CD14-positive monocyte (primary cell): Measurements from ENCODE around the gene SH3GLB1. TPM values are rescaled to one million over a fixed set of nuclear protein-coding genes. Genes with fewer than 3 reads are reported as not detected.
A peak's percentile ranks its signal among the peaks of the same experiment; 100 is the strongest.

Source experiments
- DNase-seq, 3 donors: peaks; one replicate each; pipeline ENCODE4 v3.0.0-alpha.2; 2011 to 2022
- H2AFZ ChIP-seq: 2 replicates; pipeline ENCODE4 v1.6.0; 2012; ENCODE audit warnings: mild to moderate bottlenecking, low read depth, low read length, inconsistent platforms; ENCODE audit not compliant: insufficient read depth, poor library complexity, severe bottlenecking
- H3K27ac ChIP-seq, 2 donors: 1 replicate in 1 of 2; 2 replicates in 1 of 2; pipeline ENCODE4 v1.5.1; 2012 to 2013; ENCODE audit warnings: low read length in 2 of 2, control low read depth in 1 of 2, inconsistent platforms in 1 of 2, low read depth in 1 of 2, mild to moderate bottlenecking in 1 of 2
- H3K27me3 ChIP-seq, 2 donors: one replicate each; pipeline versions ENCODE4 v1.6.0 to v1.6.1; 2011 to 2013; ENCODE audit warnings: low read length in 2 of 2; ENCODE audit not compliant: control insufficient read depth in 2 of 2, insufficient read depth in 2 of 2
- H3K36me3 ChIP-seq, 2 donors: replicated peaks in 1 of 2; 1 replicate in 1 of 2; 2 replicates in 1 of 2; pipeline versions ENCODE4 v1.5.1 to v1.6.1; 2012 to 2013; ENCODE audit warnings: low read length in 2 of 2, control low read depth in 1 of 2, inconsistent platforms in 1 of 2, mild to moderate bottlenecking in 1 of 2; ENCODE audit not compliant: insufficient read depth in 2 of 2, control insufficient read depth in 1 of 2
- H3K4me1 ChIP-seq, 2 donors: 1 replicate in 1 of 2; 2 replicates in 1 of 2; pipeline versions ENCODE4 v1.5.1 to v1.6.1; 2012 to 2013; ENCODE audit warnings: low read length in 2 of 2, control low read depth in 1 of 2, inconsistent platforms in 1 of 2, mild to moderate bottlenecking in 1 of 2, moderate library complexity in 1 of 2; ENCODE audit not compliant: insufficient read depth in 2 of 2, control insufficient read depth in 1 of 2
- H3K4me2 ChIP-seq: replicated peaks from 2 replicates; pipeline ENCODE3; 2012; ENCODE audit warnings: low read length, moderate library complexity, mild to moderate bottlenecking; ENCODE audit not compliant: poor library complexity, severe bottlenecking; ENCODE audit errors: extremely low read depth
- H3K4me3 ChIP-seq, 3 experiments: fragments of 200-600 bp in 1 of 3; sonication (generic) in 1 of 3; replicated peaks in 1 of 3; 1 replicate in 2 of 3; 2 replicates in 1 of 3; pipeline ENCODE4 v1.5.1; 2011 to 2013; ENCODE audit warnings: low read length in 3 of 3, mild to moderate bottlenecking in 3 of 3, control low read depth in 2 of 3, low read depth in 2 of 3, inconsistent platforms in 1 of 3, moderate library complexity in 1 of 3
- H3K79me2 ChIP-seq: 2 replicates; pipeline ENCODE4 v1.6.0; 2012; ENCODE audit warnings: mild to moderate bottlenecking, control low read depth, inconsistent platforms, low read length, moderate library complexity; ENCODE audit not compliant: insufficient read depth
- H3K9ac ChIP-seq: 2 replicates; pipeline ENCODE4 v1.6.0; 2017; ENCODE audit warnings: low read length, mild to moderate bottlenecking; ENCODE audit not compliant: insufficient read depth, poor library complexity, severe bottlenecking
- H3K9me3 ChIP-seq, 2 donors: replicated peaks in 1 of 2; 1 replicate in 1 of 2; 2 replicates in 1 of 2; pipeline versions ENCODE4 v1.5.1 to v1.6.1; 2012 to 2013; ENCODE audit warnings: low read length in 2 of 2, control low read depth in 1 of 2; ENCODE audit not compliant: control insufficient read depth in 1 of 2, insufficient read depth in 1 of 2
- H4K20me1 ChIP-seq: 2 replicates; pipeline ENCODE4 v1.6.0; 2012; ENCODE audit warnings: mild to moderate bottlenecking, low read length, control low read depth, moderate library complexity; ENCODE audit not compliant: insufficient read depth
- H3K27ac Mint-ChIP-seq, 7 donors: one replicate each; pipeline ENCODE4 v1.8.0; 2020; ENCODE audit warnings: mild to moderate bottlenecking in 7 of 7, mixed read lengths in 7 of 7, moderate library complexity in 6 of 7, inconsistent platforms in 2 of 7
- H3K27me3 Mint-ChIP-seq, 3 donors: one replicate each; pipeline ENCODE4 v1.8.0; 2021 to 2022; ENCODE audit warnings: low read depth in 3 of 3, mild to moderate bottlenecking in 3 of 3, mixed read lengths in 3 of 3, moderate library complexity in 3 of 3, inconsistent platforms in 1 of 3
- H3K36me3 Mint-ChIP-seq, 2 donors: one replicate each; pipeline ENCODE4 v1.8.0; 2020; ENCODE audit warnings: mixed read lengths in 2 of 2, inconsistent platforms in 1 of 2, mild to moderate bottlenecking in 1 of 2
- H3K4me1 Mint-ChIP-seq: one replicate; pipeline ENCODE4 v1.8.0; 2020; ENCODE audit warnings: mild to moderate bottlenecking, mixed read lengths
- H3K4me3 Mint-ChIP-seq, 2 donors: one replicate each; pipeline ENCODE4 v1.8.0; 2020; ENCODE audit warnings: mild to moderate bottlenecking in 2 of 2, mixed read lengths in 2 of 2, moderate library complexity in 1 of 2
- H3K9me3 Mint-ChIP-seq, 7 donors: one replicate each; pipeline ENCODE4 v1.8.0; 2020 to 2022; ENCODE audit warnings: mixed read lengths in 7 of 7, mild to moderate bottlenecking in 6 of 7, moderate library complexity in 6 of 7, inconsistent platforms in 2 of 7
- WGBS: methylation state at CpG from one replicate; pipeline ENCODE4 v1.1.5; 2013; ENCODE audit warnings: missing lambda C conversion rate; ENCODE audit not compliant: insufficient coverage; 5-methylcytosine and 5-hydroxymethylcytosine counted together
- intact Hi-C, 2 donors: fragments of 100-400 bp; cut with micrococcal nuclease; formaldehyde crosslinking; loops; one replicate each; pipeline versions ENCODE4 v1.15.0 to v1.15.1; 2023
- polyA plus RNA-seq, 3 donors: library from polyadenylated mRNA; depleted of rRNA in 1 of 3; unstranded in 2 of 3; stranded (reverse) in 1 of 3; fragments of 300-500 nt in 2 of 3; fragments of >200 nt in 1 of 3; fragmentation: Illumina TruSeq in 2 of 3; gene quantifications; 1 replicate in 2 of 3; 2 replicates in 1 of 3; pipeline ENCODE4 v1.2.3, GENCODE V29; 2012 to 2021
- TF ChIP-seq, protein P1 (sequence below): fragments of 200-600 bp; IDR thresholded peaks from one replicate; pipeline ENCODE4 v1.8.0; 2022; ENCODE audit warnings: antibody characterized with exemption, mild to moderate bottlenecking

SH3GLB1 gene
- polyA plus RNA-seq, 3 donors = 21.9 to 92.3 (median 75.8) TPM

DNA sequence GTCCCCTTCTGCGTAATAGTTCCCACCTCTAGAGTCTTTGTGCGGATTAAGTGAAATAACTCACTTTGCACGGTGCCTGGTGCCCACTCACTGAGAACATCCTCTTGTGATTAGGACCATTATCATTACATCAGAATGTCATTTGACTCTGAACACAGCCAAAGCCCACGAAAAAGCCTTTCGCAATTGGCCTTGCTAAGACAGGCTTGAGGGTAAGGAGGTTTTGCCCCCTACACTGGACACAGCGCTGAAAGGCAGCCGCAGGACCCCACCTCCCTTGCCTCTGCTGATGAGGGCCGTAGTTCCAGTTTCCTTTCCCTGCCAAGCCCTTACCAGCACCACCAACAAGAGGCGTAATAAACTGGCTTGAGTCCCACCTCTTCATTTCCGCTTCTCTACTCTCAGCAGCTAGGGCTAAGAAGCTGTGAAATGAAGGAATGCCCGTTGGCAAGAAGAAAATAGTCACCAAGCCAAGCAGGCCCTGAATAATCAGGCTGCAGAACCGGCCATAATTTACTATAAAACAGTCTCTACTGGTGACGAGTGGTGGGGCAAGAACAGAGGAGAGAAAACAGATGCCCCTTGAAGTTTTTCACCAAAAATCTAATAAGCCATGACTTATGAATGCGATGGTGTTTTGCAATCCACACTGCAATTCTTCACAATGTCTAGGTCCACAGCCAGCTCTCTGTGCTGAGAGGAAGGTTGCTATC lies 53.1 kb downstream of the SH3GLB1 start:
- TF ChIP-seq, protein P1, sequence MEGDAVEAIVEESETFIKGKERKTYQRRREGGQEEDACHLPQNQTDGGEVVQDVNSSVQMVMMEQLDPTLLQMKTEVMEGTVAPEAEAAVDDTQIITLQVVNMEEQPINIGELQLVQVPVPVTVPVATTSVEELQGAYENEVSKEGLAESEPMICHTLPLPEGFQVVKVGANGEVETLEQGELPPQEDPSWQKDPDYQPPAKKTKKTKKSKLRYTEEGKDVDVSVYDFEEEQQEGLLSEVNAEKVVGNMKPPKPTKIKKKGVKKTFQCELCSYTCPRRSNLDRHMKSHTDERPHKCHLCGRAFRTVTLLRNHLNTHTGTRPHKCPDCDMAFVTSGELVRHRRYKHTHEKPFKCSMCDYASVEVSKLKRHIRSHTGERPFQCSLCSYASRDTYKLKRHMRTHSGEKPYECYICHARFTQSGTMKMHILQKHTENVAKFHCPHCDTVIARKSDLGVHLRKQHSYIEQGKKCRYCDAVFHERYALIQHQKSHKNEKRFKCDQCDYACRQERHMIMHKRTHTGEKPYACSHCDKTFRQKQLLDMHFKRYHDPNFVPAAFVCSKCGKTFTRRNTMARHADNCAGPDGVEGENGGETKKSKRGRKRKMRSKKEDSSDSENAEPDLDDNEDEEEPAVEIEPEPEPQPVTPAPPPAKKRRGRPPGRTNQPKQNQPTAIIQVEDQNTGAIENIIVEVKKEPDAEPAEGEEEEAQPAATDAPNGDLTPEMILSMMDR = no peak
- Histone ChIP-seq H3K27ac (no peak overlapping the region), H3K36me3 (no peaks in the 10 kb centered on the region), H3K79me2 (no peaks in the 10 kb centered on the region), H3K4me1 (no peaks in the 10 kb centered on the region), H3K27me3 (no peaks in the 10 kb centered on the region), H3K4me3 (no peak overlapping the region), H3K9ac (no peak overlapping the region), H3K4me2 (no peak overlapping the region), H4K20me1 (no peaks in the 10 kb centered on the region), H3K9me3 (peaks cover 0 to 3% of the 10 kb centered on the region in 2 donors), H2AFZ (no peak overlapping the region)
- Mint-ChIP-seq H3K27ac (peak overlapping the region in 1 of 7 donors; percentile 43), H3K9me3 (peaks cover 0 to 7% (median 0%) of the 10 kb centered on the region in 7 donors), H3K4me1 (peaks cover 11% of the 10 kb centered on the region), H3K4me3 (no peak overlapping the region), H3K27me3 (peaks cover 3 to 9% (median 5%) of the 10 kb centered on the region in 3 donors), H3K36me3 (no peaks in the 10 kb centered on the region)
- 90% methylated on average over 3 of the region's 14 CpGs for WGBS
- intact Hi-C loops = no loop called here
- no peak for DNase-seq

DNA sequence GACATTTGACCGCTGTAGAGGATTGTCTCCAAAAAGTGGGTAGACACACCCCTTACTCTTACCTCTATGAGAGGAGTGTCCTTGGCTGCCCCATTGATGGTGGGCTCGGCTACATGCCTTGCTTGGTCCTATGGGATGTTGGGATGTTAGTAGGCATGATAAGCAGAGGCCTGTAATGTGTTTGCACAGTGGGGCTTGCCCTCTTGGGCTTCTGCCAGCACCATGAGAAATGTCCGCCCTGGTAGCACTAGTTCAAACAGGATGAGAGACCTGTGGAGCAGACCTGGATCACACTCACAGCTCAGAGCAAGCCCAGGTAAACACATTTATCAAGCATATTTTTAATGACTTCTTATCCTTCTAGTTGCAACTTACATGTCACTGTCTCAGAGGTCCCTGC lies 54.2 kb downstream of the SH3GLB1 start:
- Histone ChIP-seq H3K36me3 (no peaks in the 10 kb centered on the region), H3K4me3 (no peak overlapping the region), H3K9me3 (peaks cover 0 to 3% of the 10 kb centered on the region in 2 donors), H3K4me2 (no peak overlapping the region), H3K27ac (no peak overlapping the region), H2AFZ (no peak overlapping the region), H3K27me3 (no peaks in the 10 kb centered on the region), H3K4me1 (no peaks in the 10 kb centered on the region), H4K20me1 (no peaks in the 10 kb centered on the region), H3K79me2 (no peaks in the 10 kb centered on the region), H3K9ac (no peak overlapping the region)
- 100% methylated on average over 1 of the region's 3 CpGs for WGBS
- Mint-ChIP-seq H3K4me1 (peaks cover 11% of the 10 kb centered on the region), H3K36me3 (no peaks in the 10 kb centered on the region), H3K4me3 (no peak overlapping the region), H3K27me3 (peaks cover 0 to 9% (median 5%) of the 10 kb centered on the region in 3 donors), H3K27ac (no peak overlapping the region), H3K9me3 (peaks cover 0 to 7% (median 0%) of the 10 kb centered on the region in 7 donors)
- TF ChIP-seq, protein P1 = no peak
- intact Hi-C loops = no loop called here
- DNase-seq = no peak
